Activated CD8-positive, alpha-beta memory T cell treated with anti-CD3 and anti-CD28 coated beads, Interleukin-2, amount 50 U/mL, for 4 hours (primary cell): ENCODE measurements around the gene SUN1.

Experiments used
- DNase-seq: peaks from one replicate; pipeline ENCODE4 v3.0.0-alpha.2; 2020

The SUN1 gene

GRCh38 chr7:880450-880849 lies 48.2 kb downstream of the SUN1 start:
- DNase-seq, result no peak

DNA sequence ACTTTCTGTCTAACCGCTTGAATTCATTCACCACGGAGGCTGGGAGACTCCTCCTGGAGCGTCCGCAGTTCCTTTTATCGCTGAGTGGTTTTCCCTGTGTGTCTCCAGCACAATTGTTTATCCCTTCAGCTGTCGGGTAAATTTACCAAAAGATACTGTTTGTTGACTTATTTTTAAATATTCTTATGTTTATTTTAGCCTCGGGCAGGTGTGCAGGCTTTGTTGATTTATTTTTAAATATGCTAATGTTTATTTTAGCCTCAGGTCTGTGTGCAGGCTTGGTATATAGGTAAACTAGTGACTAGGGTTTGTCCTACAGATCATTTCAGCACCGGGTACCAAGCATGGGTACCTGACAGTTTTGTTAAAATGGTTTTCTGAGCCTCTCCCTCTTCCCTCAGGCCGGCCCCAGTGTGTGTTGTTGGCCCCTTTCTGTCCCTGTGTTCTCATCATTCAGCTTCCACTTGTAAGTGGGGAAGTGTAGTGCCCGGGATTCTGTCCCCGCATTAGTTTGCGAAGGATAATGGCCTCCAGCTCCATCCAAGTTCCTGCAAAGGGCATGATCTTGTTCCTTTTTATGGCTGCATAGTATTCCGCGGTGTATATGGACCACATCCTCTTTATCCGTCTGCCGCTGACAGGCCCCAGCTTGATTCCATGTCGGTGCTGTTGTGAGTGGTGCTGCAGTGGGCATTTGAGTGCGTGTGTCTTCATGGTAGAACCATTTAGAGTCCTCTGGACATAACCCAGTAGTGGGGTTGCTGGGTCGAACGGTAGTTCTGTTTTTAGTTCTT lies 49.4 kb downstream of the SUN1 start:
- DNase-seq, result no peak

DNA sequence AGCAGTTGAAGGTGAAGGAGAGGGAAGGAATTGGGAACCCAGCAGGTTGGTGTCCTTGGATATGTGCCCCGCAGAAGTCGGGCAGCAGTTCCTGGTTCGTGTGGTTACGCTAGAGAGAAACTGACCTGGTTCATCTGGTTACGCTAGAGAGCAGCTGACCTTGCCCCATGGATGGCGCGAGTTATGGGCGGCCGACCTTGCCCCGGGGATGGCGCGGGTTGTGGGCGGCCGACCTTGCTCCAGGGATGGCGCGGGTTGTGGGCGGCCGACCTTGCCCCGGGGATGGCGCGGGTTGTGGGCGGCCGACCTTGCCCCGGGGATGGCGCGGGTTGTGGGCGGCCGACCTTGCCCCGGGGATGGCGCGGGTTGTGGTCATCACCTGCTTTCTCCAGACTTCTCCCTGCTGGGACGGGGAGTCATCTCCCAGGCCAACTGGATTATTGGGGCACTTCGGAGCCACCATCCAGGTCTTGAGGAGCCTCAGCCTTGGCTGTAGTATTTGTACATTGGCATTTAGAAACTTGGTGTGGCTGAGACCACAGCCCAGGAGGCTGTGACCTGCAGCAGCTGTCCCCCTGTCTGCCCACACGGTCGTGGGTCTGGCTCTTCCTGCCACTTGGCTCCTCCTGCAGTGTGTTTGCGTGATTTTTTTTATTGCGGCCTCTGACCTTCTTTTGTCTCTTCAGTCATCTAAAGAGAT lies 50.2 kb downstream of the SUN1 start:
- no peak for DNase-seq

DNA sequence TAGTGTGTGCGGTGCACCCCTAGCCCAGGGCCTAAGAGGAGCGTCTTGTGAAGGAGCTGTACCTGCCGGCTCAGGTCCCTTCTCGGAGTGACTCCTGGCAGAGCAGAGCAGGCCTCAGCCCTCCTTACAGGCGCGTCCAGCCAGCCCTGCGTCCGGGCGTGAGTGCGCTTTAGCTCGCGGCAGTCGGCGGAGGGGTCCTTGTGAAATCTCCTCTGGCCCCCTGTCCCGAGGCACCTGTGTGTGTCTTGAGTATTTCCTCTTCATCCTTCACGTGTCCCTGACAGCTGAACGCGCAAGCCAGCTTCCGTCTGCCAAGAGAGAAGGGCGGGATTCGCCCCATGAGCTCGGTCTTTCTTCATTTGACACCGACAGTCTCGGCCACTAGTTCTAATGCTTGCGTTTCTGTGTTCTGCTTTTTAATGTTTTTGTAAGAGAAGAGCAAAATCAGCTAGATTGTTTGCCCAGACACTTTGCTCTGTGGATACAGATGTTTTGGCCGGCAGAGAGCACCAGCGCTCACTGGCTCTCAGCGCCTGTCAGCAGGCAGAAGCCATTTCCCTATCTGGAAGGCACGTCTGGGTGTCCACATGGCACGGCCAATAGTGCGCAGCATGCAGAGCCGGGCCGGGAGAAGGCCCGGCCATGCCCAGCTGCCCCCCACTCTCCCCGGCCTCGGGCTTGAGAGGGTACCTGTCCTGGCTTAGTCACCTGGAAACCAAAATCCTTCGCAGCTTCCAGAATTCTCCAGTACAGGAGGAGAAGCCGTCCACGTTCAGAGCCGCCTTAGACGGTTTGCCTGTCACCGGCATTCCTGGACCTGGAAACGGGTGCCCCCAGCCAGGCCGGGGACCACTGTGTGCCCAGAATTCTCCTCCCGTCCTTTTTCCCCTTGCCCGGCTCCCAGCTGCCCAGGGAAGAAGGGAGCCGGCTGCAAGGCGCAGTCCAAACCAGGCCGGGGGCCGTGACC lies 51.1 kb downstream of the SUN1 start:
- DNase-seq, result no peak

- no peak for DNase-seq
Measured at GRCh38 chr7:884191-885003, 52.1 kb downstream of the SUN1 start.

GRCh38 chr7:885261-885892 lies 53.1 kb downstream of the SUN1 start:
- no peak for DNase-seq

DNA sequence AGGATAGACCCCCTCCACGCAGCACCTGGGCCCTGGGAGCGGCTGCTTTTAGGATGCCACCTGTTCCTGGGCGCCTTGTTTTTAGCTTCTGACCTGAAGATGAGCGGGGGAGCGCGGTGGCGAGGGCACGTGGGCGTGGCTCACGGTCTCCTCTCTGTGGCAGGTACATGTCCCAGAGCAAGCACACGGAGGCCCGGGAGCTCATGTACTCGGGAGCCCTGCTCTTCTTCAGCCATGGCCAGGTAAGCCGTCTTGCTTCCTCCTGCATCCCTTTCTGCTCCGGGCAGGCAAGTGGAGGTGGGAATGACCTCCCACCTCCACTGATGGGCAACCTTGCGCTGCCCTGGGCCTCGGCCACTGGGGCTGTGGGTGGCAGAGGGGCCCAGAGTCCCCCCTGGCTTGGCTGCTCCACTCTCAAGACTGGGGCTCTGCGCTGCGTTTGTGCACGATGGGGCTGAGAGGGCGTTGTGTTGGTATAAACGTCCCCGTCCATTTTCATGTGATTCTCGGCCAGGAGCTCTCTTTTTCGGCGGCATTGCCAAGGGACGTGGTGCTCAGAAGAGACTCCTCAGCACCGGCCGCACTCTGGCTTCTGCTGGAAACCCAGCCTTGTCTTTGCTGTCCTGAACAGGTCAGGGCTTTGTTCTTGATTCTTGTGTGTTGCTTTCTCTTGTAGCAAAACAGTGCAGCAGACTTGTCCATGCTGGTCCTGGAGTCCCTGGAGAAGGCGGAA lies 53.8 kb downstream of the SUN1 start:
- no peak for DNase-seq

DNA sequence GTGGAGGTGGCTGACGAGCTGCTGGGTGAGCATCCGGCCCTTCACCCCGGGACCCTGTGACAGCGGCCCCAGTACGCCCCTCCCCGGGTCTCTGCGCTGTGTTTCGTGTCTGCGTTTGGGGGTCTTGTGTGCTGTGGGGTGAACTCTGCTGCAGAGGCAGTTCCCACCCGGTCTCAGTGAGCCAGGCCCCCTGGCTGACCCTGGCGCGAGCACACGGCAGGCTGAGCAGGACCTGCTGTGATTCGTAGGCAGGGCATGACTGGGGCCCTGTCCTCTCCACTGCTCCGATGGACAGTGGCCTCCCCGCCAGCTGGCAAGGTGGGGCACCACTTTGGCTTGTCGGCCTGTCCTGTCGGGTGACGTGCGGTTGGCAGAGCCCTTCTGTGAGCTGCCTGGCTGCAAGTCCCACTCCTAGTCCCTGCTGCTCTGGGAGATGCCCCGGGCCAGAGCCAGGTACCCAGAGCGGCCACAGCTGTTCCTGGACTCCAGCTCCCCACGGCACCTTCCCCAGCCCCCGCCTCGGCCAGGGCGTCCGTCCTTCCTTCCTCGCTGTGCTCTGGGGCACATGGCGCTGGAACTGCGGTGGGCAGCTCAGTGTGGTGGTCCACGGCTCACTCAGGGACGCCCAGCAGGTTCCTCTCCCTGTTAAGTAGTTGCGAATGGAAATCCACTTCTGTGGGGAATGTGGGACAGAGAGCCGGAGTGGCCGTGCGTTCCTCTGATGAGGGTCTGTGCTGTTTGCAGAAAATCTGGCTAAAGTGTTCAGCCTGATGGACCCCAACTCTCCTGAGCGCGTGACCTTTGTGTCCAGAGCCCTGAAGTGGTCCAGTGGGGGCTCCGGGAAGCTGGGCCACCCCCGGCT lies 54.6 kb downstream of the SUN1 start:
- DNase-seq, result no peak

GRCh38 chr7:887488-887820 lies 55.2 kb downstream of the SUN1 start:
- DNase-seq, result no peak

- no peak for DNase-seq
Measured at GRCh38 chr7:888081-889024, 56.1 kb downstream of the SUN1 start.

- DNase-seq, result no peak
Measured at GRCh38 chr7:889025-889390, 56.7 kb downstream of the SUN1 start.

DNA sequence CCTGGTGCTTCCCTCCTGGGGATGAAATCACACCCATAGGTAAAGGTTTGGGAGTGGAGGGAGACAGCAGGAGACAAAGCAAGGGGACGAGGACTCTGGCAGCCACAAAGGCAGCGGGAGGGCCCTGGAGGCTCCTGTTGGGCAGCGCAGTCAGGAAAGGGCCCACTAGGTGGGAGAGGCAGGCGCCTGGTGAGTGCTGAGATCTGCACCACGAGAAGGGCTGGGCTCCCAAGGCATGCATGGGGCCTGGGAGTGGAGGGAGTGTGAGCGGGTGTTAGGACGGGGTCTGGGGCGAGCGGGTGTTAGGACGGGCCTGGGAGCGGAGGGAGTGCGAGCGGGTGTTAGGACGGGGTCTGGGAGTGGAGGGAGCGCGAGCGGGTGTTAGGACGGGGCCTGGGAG lies 57.1 kb downstream of the SUN1 start:
- no peak for DNase-seq

GRCh38 chr7:890868-891267 lies 58.6 kb downstream of the SUN1 start:
- no peak for DNase-seq

DNA sequence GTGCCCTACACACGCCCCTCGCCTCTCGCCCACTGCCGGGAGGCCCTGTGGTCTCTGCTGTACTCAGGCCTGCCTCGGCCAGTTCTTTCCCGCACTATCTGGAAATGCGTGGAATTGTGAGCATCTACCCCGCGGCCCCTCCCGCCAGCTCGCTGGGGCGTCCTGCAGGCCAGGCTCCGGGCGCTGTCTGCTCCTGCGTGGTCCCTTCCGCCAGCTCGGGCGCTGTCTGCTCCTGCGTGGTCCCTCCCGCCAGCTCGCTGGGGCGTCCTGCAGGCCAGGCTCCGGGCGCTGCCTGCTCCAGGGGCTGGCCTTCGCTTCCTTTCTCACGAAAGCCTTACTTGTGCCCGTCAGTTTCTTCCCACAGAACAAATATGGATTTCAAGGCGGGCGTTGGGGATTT lies 59.0 kb downstream of the SUN1 start:
- DNase-seq, result no peak

GRCh38 chr7:891805-892204 lies 59.5 kb downstream of the SUN1 start:
- no peak for DNase-seq

GRCh38 chr7:892648-893593 lies 60.6 kb downstream of the SUN1 start:
- DNase-seq, result no peak

DNA sequence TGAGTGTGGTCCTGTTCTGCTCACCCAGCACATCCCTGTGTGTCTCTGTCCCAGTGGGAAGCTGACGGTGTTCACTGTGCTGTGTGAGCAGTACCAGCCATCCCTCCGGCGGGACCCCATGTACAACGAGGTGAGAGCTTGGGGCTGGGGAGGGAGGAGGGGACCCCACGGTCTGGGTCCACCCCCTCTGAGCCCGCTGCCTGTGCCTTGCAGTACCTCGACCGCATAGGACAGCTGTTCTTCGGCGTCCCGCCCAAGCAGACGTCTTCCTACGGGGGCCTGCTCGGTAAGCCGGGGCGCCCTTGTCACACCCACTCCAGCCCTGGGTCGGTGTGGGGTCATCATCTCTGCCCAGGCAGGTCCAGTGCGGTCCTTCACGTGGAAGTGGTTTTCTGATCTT lies 61.4 kb downstream of the SUN1 start:
- no peak for DNase-seq
